GM04504 (cell line): ENCODE measurements around the gene SLC25A15.

Experiments used
- DNase-seq: peaks from one replicate; pipeline ENCODE4 v3.0.0-alpha.2; 2012; ENCODE audit warnings: low read depth

SLC25A15 gene

GRCh38 chr13:40789275-40790153 lies at the start of gene SLC25A15:
TSS of gene SLC25A15 (plus strand) at chr13:40789611. CDS start at chr13:40793227, 3,616 bp downstream.
- peak; percentile 50 for DNase-seq

- no peak for DNase-seq
Observed at GRCh38 chr13:40749327-40749726, 40.1 kb upstream of the SLC25A15 start.

DNA sequence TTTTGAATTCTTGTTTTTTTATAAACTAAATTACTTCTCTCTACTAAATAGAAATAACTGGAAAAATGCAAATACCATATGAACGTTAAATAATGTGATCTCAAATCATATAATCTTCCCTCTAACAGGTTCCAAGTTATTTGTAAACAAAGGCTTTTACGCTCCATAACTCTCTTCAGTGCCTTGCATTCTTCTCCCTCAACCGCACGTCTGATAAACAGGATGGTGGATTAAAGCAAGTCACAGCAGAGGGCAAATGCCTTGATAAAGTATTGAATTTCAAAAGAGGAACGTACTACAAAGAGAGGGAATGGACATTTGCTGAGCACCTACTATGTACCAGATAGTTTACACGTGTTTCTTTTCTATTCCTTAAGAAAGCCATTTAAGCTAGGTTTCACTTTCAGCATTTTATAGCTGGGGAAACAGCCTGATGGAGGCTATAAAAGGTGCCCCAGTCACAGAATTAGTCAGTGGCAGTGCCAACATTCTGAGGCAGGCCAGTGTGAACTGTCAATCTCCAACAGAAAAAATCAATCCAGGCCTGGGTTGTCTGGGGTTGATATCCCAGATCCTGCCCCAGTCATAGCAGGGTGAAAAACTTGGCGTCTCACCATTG lies 34.2 kb upstream of the SLC25A15 start:
- DNase-seq, result no peak

DNA sequence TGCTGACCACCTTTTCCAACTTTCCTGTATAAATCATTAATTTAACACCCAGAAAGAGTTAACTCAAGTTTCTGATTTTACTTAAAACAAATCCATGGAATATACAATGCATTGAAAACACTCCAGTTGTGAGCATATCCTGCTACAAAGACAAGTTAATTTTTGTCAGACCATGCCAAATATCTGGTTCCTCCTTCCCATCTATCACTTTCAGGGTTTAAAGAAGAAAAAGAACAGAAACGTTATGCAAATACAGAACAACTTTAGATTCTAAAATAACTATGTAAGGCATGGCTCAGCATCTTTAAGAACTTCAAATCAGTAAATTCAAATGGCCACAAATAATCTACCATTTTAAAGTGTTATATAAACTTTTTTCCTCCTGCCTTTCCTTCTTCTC lies 33.4 kb upstream of the SLC25A15 start:
- no peak for DNase-seq

- no peak for DNase-seq
Observed at GRCh38 chr13:40758811-40759210, 30.6 kb upstream of the SLC25A15 start.

- DNase-seq, result no peak
Observed at GRCh38 chr13:40762849-40763248, 26.6 kb upstream of the SLC25A15 start.

GRCh38 chr13:40764587-40765403 lies 24.6 kb upstream of the SLC25A15 start:
- no peak for DNase-seq

DNA sequence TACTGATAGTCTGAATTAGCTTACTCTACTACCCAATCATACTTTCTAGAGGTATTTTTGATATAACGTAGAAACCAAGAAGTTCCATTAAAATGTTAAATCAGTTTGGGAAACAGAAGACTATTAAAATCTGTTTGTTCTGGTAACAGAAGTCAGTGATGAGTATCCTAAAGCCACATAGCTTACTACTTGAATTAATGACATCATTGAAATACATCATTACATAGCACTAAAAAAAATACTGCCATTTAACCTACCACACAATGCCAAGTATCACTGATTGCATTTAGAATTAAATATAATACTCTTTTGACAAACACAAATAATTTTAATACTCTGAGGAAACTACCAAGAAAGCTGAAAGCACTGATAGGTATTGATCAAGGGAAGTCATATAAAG lies 23.8 kb upstream of the SLC25A15 start:
- no peak for DNase-seq

DNA sequence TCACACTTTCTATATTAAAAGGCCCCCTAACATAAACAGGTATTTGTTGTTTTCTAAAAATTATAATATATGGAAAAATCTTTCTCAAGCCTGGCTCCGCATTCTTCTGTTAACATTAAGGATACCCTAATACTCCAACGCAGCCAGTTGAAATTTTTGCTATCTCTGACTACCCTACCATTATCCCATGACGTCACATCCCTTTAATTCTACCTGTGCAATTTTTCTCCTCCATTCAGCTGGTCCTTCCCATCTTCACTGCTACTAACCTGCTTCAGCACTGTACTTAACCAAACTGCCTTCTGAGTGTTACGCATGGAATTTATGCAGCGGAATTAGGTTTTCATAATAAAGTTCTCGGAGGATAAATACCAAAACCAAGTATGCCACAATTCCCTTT lies 19.4 kb upstream of the SLC25A15 start:
- DNase-seq, result no peak

- DNase-seq, result no peak
Observed at GRCh38 chr13:40770609-40770933, 18.8 kb upstream of the SLC25A15 start.

DNA sequence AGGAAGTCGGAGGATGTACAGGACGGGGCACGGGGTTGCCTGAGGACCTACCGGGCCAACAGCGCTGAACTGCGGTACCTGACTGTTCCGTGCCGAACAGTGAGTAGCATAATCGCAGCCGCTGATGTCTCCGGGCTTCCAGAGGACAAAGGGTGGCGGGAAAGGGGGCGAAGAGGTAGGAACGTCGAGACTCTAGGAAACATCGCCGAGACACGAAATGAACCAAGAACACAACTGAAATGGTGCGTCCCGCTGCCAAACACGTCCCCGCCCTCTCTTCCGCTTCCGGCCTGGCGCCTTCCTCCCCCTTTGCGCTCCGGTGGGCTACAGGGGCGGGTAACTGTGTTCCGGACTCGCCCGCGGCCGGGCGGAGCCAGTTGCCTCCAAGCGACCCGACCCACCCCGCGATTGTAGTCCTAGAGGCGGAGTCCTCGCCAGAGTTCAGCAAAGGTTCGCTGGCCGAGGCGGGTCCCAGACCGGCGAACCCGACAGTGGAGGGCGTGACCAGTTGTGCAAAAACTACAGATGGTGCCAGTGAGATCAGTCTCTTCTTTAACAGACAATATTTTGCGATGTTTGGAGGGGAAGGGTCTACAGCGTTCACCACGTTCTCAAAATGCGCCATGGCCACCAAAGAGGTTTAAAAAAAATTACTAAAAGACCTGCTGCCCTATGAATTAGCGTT lies 18.3 kb upstream of the SLC25A15 start, which contains the start of gene MRPS31:
MRPS31 (minus strand) TSS at position 257 of the 685 bp plus-strand sequence; CDS start at position 203, 54 bp downstream.
- DNase-seq, result peak; percentile 88

- no peak for DNase-seq
Observed at GRCh38 chr13:40772765-40773473, 16.5 kb upstream of the SLC25A15 start.

- no peak for DNase-seq
Observed at GRCh38 chr13:40774672-40775071, 14.7 kb upstream of the SLC25A15 start.

- no peak for DNase-seq
Observed at GRCh38 chr13:40776232-40776631, 13.2 kb upstream of the SLC25A15 start.

GRCh38 chr13:40776681-40777165 lies 12.7 kb upstream of the SLC25A15 start:
- DNase-seq, result no peak

DNA sequence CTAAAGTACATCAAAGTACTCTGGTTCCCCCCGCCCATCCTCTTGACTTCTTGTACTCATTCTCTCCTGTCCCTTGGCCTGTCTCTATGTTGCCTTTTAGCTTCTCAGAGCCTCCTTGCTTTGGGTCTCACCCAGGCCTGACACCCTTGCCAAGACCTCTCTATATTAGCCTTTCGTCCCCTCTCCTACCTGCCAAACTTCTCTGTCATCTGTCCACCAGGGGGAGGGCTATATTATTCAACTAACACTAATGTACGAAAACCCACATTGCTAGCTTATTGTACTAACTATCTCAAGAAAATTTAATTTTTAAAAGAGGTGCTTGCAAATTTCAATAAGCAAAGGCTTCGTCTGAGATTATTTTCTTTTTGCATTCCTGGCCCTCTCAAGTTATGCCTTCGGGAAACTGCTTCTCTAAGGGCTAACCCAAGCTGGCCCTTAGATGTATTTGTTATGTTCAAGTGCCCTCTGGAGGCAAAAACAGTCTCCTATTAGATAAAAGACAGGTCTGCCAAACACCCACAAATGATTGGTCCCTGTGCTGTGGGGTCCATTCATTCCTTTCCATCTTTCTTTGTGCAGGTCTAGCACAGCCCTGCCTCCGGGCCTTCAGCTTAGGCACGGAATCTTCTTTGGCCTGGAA lies 12.1 kb upstream of the SLC25A15 start:
- no peak for DNase-seq

GRCh38 chr13:40777809-40778175 lies 11.6 kb upstream of the SLC25A15 start:
- no peak for DNase-seq

GRCh38 chr13:40779049-40779448 lies 10.4 kb upstream of the SLC25A15 start:
- no peak for DNase-seq

GRCh38 chr13:40779796-40780285 lies 9.6 kb upstream of the SLC25A15 start:
- DNase-seq, result no peak

DNA sequence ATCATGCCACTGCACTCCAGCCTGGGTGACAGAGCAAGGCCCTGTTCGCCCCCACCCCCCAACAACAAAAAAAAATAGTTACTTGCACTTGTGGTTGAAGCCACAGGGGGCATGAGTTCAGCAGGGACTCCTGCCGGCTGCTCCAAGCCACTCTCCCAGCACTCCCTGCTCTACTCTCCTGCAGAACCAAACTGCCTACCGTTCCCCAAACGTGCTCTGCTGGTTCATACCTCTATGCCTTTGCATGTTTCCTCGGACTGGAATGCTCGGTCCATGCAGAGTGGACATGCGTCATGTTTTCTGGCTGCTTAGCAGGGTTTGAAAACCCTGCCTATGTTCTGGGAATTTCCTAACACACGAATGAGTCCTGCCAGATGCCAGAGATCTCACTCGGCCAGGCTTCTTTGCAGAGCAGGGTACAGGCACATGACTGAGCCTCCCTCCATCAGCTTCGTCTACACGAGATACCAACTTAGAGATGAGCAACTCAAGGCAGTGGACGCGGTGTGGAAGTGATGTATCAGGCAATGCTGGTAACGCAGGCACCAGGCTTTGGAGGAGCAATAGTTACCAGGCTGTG lies 8.5 kb upstream of the SLC25A15 start:
- DNase-seq, result no peak
